Measurements from ENCODE around the gene LILRA2.

- TF ChIP-seq ZFP3 (CRISPR knock-in tag; IDR thresholded peaks at IDR 0.05) (no peak), TCF4 (CRISPR knock-in tag; IDR thresholded peaks at IDR 0.05; ENCODE audit: borderline replicate concordance) (no peak), POU6F1 (CRISPR knock-in tag; IDR thresholded peaks at IDR 0.05; ENCODE audit: borderline replicate concordance, low read depth) (no peak), PATZ1 (CRISPR knock-in tag; IDR thresholded peaks at IDR 0.05; ENCODE audit: borderline replicate concordance) (no peak), OSR1 (CRISPR knock-in tag; IDR thresholded peaks at IDR 0.05) (no peak), TOX (CRISPR knock-in tag; IDR thresholded peaks at IDR 0.05; ENCODE audit: borderline replicate concordance) (no peak), ZNF565 (CRISPR knock-in tag; conservative IDR thresholded peaks at IDR 0.05; ENCODE audit: low read depth) (no peak), ESRRG (CRISPR knock-in tag; IDR thresholded peaks at IDR 0.05) (no peak), BACH2 (CRISPR knock-in tag; IDR thresholded peaks at IDR 0.05; ENCODE audit: borderline replicate concordance) (no peak), GLIS3 (CRISPR knock-in tag; IDR thresholded peaks at IDR 0.05) (no peak), RARB (CRISPR knock-in tag; IDR thresholded peaks at IDR 0.05) (no peak), SNAI2 (CRISPR knock-in tag; IDR thresholded peaks at IDR 0.05) (no peak)
Observed at GRCh38 chr19:54594737-54595136, 21.1 kb downstream of the LILRA2 start.

All from SK-N-SH treated with all-trans-retinoic acid at 6 μM for 48 hours (cell line).